ENCODE measurements around the gene CHRM1. TPM values are rescaled to one million over a fixed set of nuclear protein-coding genes. Genes with fewer than 3 reads are reported as not detected.
"Not testable (repeated sequence)": the region's sequence is repeated elsewhere in the genome, so short reads cannot be mapped to it uniquely, and the experiment has no call there.

The CHRM1 gene
- total RNA-seq, 2 donors from 2014 or later, result not detected

DNA sequence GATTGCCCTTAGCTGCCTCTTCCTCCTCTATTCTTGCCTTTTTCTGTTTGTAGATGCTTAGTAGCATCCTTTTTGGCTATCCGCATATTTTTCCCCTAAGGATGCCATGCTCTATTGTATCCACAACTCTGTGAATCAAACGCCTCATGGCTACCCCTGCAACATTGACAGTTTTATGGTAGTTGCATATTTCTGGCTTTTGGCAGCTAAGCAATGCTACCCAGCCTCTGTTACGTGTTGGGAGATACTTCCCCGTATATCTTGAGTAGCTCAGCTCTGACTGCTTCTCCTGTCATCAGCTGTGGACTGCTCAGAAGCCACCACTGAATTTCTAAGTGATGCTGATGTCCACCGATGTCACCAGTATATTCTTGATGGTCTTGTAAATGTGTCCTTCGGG, 55.5 kb downstream of the CHRM1 start:
- no peaks in the 10 kb centered on the region for H3K9me3 ChIP-seq (ENCODE audit: control insufficient read depth, low read length, poor library complexity, severe bottlenecking)
- no peaks in the 10 kb centered on the region for H3K27me3 Mint-ChIP-seq
- H3K27ac Mint-ChIP-seq, result no peak overlapping the region
- H3K36me3 Mint-ChIP-seq (ENCODE audit: low read depth), result no peaks in the 10 kb centered on the region
- DNase-seq, result no peak
- no peak for ATAC-seq
- peaks cover 5% of the 10 kb centered on the region for H3K4me1 Mint-ChIP-seq
- no peak overlapping the region for H3K4me3 Mint-ChIP-seq

DNA sequence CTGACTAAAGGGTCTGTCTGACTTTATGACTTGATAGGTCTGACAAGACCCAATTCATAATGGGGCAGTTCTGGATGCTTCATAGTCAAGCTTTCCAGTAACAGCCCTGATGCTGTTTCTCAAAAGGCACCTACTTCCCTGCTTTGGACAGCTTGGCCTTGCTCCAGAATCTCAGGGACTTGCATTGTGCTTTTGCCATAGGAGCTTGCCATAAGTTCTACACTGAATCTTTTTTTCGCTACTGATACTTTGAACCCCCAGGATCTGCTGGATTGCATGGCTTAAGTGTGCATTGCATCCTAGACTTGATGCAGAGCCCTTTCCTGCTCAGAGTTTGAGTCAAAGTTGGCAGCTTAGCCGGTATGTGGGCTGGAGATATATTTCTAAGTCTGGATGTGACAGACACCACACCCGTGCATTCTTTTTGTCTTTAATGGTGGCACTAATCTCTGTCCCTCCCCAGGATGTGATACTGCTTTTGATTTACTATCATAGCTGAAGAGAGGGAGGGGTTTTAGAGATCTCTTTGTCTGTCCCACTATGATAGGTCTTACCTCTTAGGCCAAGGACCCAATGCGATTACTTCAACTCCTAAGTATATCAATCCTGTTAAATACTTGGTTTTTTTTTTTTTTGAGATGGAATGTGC, 57.4 kb downstream of the CHRM1 start:
- H3K4me3 Mint-ChIP-seq, result no peak overlapping the region
- H3K36me3 Mint-ChIP-seq (ENCODE audit: low read depth), result no peaks in the 10 kb centered on the region
- H3K9me3 ChIP-seq (ENCODE audit: control insufficient read depth, low read length, poor library complexity, severe bottlenecking), result no peaks in the 10 kb centered on the region
- ATAC-seq, result no peak
- no peak for DNase-seq
- H3K27ac Mint-ChIP-seq, result no peak overlapping the region
- no peaks in the 10 kb centered on the region for H3K27me3 Mint-ChIP-seq
- peaks cover 5% of the 10 kb centered on the region for H3K4me1 Mint-ChIP-seq

DNA sequence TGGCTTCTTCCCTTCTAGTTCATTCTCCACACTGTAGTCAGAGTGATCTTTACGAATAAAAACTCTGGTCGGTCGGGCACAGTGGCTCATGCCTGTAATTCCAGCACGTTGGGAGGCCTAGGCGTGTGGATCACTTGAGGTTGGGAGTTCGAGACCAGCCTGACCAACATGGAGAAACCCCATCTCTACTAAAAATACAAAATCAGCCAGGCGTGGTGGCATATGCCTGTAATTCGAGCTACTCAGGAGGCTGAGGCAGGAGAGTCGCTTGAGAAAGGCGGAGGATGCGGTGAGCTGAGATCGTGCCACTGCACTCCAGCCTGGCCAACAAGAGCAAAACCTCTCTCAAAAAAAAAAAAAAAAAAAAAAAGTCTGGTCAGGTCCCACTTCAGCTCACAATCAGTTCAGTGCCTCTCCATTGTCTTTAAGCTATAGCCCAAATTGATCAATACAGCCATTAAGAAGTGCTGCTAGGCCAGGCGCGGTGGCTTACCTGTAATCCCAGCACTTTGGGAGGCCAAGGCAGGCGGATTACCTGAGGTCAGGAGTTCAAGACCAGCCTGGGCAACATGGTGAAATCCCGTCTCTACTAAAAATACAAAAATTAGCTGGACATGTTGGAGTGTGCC, 59.5 kb downstream of the CHRM1 start:
- not testable (repeated sequence) for H3K36me3 Mint-ChIP-seq (ENCODE audit: low read depth); DNase-seq; H3K27me3 Mint-ChIP-seq; ATAC-seq; H3K4me3 Mint-ChIP-seq; H3K9me3 ChIP-seq (ENCODE audit: control insufficient read depth, low read length, poor library complexity, severe bottlenecking)
- Mint-ChIP-seq H3K4me1 (peaks cover 12% of the 10 kb centered on the region), H3K27ac (peak overlapping the region; percentile 37)

DNA sequence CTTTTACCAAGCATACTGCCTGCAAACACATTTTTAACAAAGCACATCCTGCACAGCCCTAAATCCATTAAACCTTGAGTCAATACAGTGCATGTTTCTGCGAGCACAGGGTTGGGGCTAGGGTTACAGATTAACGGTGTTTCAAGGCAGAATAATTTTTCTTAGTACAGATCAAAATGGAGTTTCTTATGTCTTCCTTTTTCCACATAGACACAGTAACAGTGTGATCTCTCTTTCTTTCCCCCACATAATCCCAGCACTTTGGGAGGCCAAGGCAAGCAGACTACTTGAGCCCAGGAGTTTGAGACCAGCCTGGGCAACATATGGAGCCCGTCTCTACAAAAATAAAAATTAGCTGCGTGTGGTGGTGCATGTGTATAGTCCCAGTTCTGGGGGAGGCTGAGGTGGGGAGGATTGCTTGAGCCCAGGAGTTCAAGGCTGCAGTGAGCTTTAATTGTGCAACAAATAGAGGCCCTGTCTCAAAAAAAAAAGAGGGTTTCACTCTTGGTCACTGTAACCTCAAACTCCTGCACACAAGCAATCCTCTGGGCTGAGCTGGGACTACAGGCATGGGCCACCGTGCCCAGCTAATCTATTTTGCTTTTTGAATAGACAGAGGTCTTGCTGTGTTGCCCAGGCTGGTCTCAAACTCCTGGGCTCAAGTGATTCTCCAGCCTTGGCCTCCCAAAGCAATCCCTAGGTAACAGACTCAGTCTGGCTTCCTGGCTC, 60.2 kb downstream of the CHRM1 start:
- Mint-ChIP-seq H3K27ac (peak overlapping the region; percentile 37), H3K36me3 (ENCODE audit: low read depth) (no peaks in the 10 kb centered on the region), H3K4me3 (no peak overlapping the region), H3K4me1 (peaks cover 17% of the 10 kb centered on the region), H3K27me3 (no peaks in the 10 kb centered on the region)
- ATAC-seq (no peak), DNase-seq (no peak)
- no peaks in the 10 kb centered on the region for H3K9me3 ChIP-seq (ENCODE audit: control insufficient read depth, low read length, poor library complexity, severe bottlenecking)

DNA sequence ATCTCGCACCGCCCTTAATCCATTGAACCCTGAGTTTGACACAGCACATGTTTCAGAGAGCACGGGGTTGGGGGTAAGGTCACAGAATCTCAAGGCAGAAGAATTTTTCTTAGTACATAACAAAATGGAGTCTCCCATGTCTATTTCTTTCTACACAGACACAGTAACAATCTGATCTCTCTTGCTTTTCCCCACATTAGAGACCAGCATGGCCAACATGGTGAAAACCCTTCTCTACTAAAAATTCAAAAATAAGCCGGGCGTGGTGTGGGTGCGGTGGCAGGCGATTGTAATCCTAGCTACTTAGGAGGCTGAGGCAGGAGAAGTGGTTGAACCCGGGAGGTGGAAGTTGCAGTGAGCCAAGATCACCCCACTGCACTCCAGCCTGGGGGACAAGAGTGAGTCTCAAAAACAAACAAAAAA, 61.9 kb downstream of the CHRM1 start:
- Mint-ChIP-seq H3K4me1 (peaks cover 33% of the 10 kb centered on the region), H3K27ac (peak overlapping the region; percentile 34)
- not testable (repeated sequence) for DNase-seq; H3K36me3 Mint-ChIP-seq (ENCODE audit: low read depth); H3K4me3 Mint-ChIP-seq; H3K9me3 ChIP-seq (ENCODE audit: control insufficient read depth, low read length, poor library complexity, severe bottlenecking); H3K27me3 Mint-ChIP-seq; ATAC-seq

Other genes with a start within 250 kb of the CHRM1 start
- gene UQCC3, start 249.7 kb downstream of the CHRM1 start, total RNA-seq, result 1 to 10 TPM; 2.6 to 3.3 TPM
- gene LBHD1, start 249.1 kb downstream of the CHRM1 start, total RNA-seq, result 10 to 100 TPM; 12.0 to 14.9 TPM
- gene UBXN1, start 242.3 kb downstream of the CHRM1 start, total RNA-seq, result 100 to 1,000 TPM; 195 to 203 TPM
- not detected for gene LRRN4CL, start 231.8 kb downstream of the CHRM1 start, total RNA-seq
- gene BSCL2, start 213.9 kb downstream of the CHRM1 start, total RNA-seq, result 10 to 100 TPM; 20.8 to 20.9 TPM
- not detected for gene GNG3, start 213.7 kb downstream of the CHRM1 start, total RNA-seq
- gene HNRNPUL2, start 193.9 kb downstream of the CHRM1 start, total RNA-seq, result 10 to 100 TPM; 41.4 to 43.2 TPM
- gene TTC9C, start 192.9 kb downstream of the CHRM1 start, total RNA-seq, result 10 to 100 TPM; 11.0 to 14.1 TPM
- 1 to 10 TPM; 7.4 to 9.1 TPM for gene ZBTB3, start 167.2 kb downstream of the CHRM1 start, total RNA-seq
- gene POLR2G, start 159.8 kb downstream of the CHRM1 start, total RNA-seq, result 10 to 100 TPM; 65.0 to 65.7 TPM
- gene TAF6L, start 150.0 kb downstream of the CHRM1 start, total RNA-seq, result 10 to 100 TPM; 14.1 to 15.8 TPM
- gene TMEM179B, start 134.0 kb downstream of the CHRM1 start, total RNA-seq, result 10 to 100 TPM; 20.5 to 27.7 TPM
- gene TMEM223, start 129.4 kb downstream of the CHRM1 start, total RNA-seq, result 1 to 10 TPM; 5.7 to 7.3 TPM
- gene NXF1, start 115.9 kb downstream of the CHRM1 start, total RNA-seq, result 100 to 1,000 TPM; 271 to 305 TPM
- 100 to 1,000 TPM; 103 to 119 TPM for gene STX5, start 89.3 kb downstream of the CHRM1 start, total RNA-seq
- not detected for gene TEX54, start 88.5 kb downstream of the CHRM1 start, total RNA-seq
- 100 to 1,000 TPM; 146 to 163 TPM for gene WDR74, start 81.8 kb downstream of the CHRM1 start, total RNA-seq
- gene SLC3A2, start 40.5 kb downstream of the CHRM1 start, total RNA-seq, result 100 to 1,000 TPM; 233 to 240 TPM
- gene SLC22A6, start 63.6 kb upstream of the CHRM1 start, total RNA-seq, result not detected
- gene SLC22A8, start 94.5 kb upstream of the CHRM1 start, total RNA-seq, result not detected
- gene SLC22A24, start 222.9 kb upstream of the CHRM1 start, total RNA-seq, result not detected